Smooth muscle cell (in vitro differentiated cells): ENCODE measurements around the gene ATP1B3. TPM values are rescaled to one million over a fixed set of nuclear protein-coding genes. Genes with fewer than 3 reads are reported as not detected.

ENCODE experiments used
- DNase-seq: peaks from one replicate; lab custom pipeline; 2025; ENCODE audit not compliant: unreplicated experiment; lab: John Stamatoyannopoulos, UW
- H2AFZ ChIP-seq: fragments of 200-600 bp; sonication (generic); 2 replicates; pipeline ENCODE4 v1.6.0; 2016; ENCODE audit warnings: antibody characterized with exemption, low read depth, mild to moderate bottlenecking
- H3F3A ChIP-seq: fragments of 200-600 bp; sonication (generic); 2 replicates; pipeline ENCODE4 v1.6.0; 2017; ENCODE audit warnings: antibody characterized with exemption, low read depth
- H3K27ac ChIP-seq: fragments of 200-600 bp; sonication (generic); 2 replicates; pipeline ENCODE4 v1.5.1; 2016; ENCODE audit warnings: low read depth, mild to moderate bottlenecking
- H3K27me3 ChIP-seq: fragments of 200-600 bp; sonication (generic); 2 replicates; pipeline ENCODE4 v1.6.1; 2016; ENCODE audit warnings: low read depth, mild to moderate bottlenecking
- H3K36me3 ChIP-seq: fragments of 200-600 bp; sonication (generic); 2 replicates; pipeline ENCODE4 v1.5.1; 2016; ENCODE audit warnings: low read depth
- H3K4me1 ChIP-seq: fragments of 200-600 bp; sonication (generic); 2 replicates; pipeline ENCODE4 v1.5.1; 2016; ENCODE audit warnings: low read depth
- H3K4me2 ChIP-seq: fragments of 200-600 bp; sonication (generic); 2 replicates; pipeline ENCODE4 v1.6.0; 2016; ENCODE audit warnings: mild to moderate bottlenecking
- H3K4me3 ChIP-seq: fragments of 200-600 bp; sonication (generic); 2 replicates; pipeline ENCODE4 v1.5.1; 2016; ENCODE audit warnings: mild to moderate bottlenecking
- H3K79me2 ChIP-seq: fragments of 200-600 bp; sonication (generic); 2 replicates; pipeline ENCODE4 v1.6.0; 2016; ENCODE audit warnings: low read depth, mild to moderate bottlenecking
- H3K9ac ChIP-seq: fragments of 200-600 bp; sonication (generic); 2 replicates; pipeline ENCODE4 v1.6.0; 2016; ENCODE audit warnings: low read depth
- H3K9me3 ChIP-seq: fragments of 200-600 bp; sonication (generic); replicated peaks from 2 replicates; pipeline ENCODE4 v1.5.1; 2016; ENCODE audit warnings: low read depth
- H4K20me1 ChIP-seq: fragments of 200-600 bp; sonication (generic); 2 replicates; pipeline ENCODE4 v1.6.0; 2016; ENCODE audit warnings: low read depth
- CTCF ChIP-seq: fragments of 200-600 bp; sonication (generic); IDR thresholded peaks from 2 replicates; pipeline ENCODE4 v1.5.1; 2017; ENCODE audit warnings: borderline replicate concordance, mild to moderate bottlenecking, antibody characterized with exemption; ENCODE audit not compliant: insufficient read depth, poor library complexity, severe bottlenecking
- WGBS: methylation state at CpG from one replicate; pipeline ENCODE4 v1.1.7; 2016; ENCODE audit warnings: low lambda C conversion rate; 5-methylcytosine and 5-hydroxymethylcytosine counted together
- polyA plus RNA-seq: library from polyadenylated mRNA; unstranded; fragments of >200 nt; fragmentation: Nextera tagmentation; extraction: Ambion mirVana; gene quantifications from 2 replicates; pipeline ENCODE4 v1.2.1, GENCODE V29; 2016
- total RNA-seq: library from RNA; depleted of rRNA; stranded (reverse); fragments of >200 nt; gene quantifications from 2 replicates; pipeline ENCODE4 v1.2.3, GENCODE V29; 2014

Gene ATP1B3
- total and polyA plus RNA-seq, 2 experiments from 2014 or later: 89.2 to 250 TPM

- H3K27ac ChIP-seq: no peak overlapping the region
- no peak for DNase-seq
- H3K36me3 ChIP-seq: no peaks in the 10 kb centered on the region
- H2AFZ ChIP-seq: no peak overlapping the region
- H3K27me3 ChIP-seq: no peaks in the 10 kb centered on the region
- no peak overlapping the region for H3K4me2 ChIP-seq
- WGBS: 92% methylated on average over 5 of the region's 5 CpGs
- no peaks in the 10 kb centered on the region for H3K4me1 ChIP-seq
- H3K9me3 ChIP-seq: no peaks in the 10 kb centered on the region
- H3K9ac ChIP-seq: no peak overlapping the region
- H3K79me2 ChIP-seq: no peaks in the 10 kb centered on the region
- no peak for TF ChIP-seq CTCF
- H4K20me1 ChIP-seq: no peaks in the 10 kb centered on the region
- no peaks in the 10 kb centered on the region for H3F3A ChIP-seq
- H3K4me3 ChIP-seq: no peak overlapping the region
Observed at GRCh38 chr3:141851411-141851810, 25.0 kb upstream of the ATP1B3 start.

GRCh38 chr3:141853081-141853601 lies 23.3 kb upstream of the ATP1B3 start:
- no peak for DNase-seq
- no peak overlapping the region for H3K4me3 ChIP-seq
- no peak overlapping the region for H2AFZ ChIP-seq
- no peaks in the 10 kb centered on the region for H3K27me3 ChIP-seq
- no peaks in the 10 kb centered on the region for H3F3A ChIP-seq
- 97% methylated on average over 4 of the region's 4 CpGs for WGBS
- no peaks in the 10 kb centered on the region for H3K4me1 ChIP-seq
- no peaks in the 10 kb centered on the region for H3K79me2 ChIP-seq
- H3K36me3 ChIP-seq: no peaks in the 10 kb centered on the region
- H3K4me2 ChIP-seq: no peak overlapping the region
- no peaks in the 10 kb centered on the region for H3K9me3 ChIP-seq
- no peak overlapping the region for H3K9ac ChIP-seq
- H4K20me1 ChIP-seq: no peaks in the 10 kb centered on the region
- no peak for TF ChIP-seq CTCF
- no peak overlapping the region for H3K27ac ChIP-seq

DNA sequence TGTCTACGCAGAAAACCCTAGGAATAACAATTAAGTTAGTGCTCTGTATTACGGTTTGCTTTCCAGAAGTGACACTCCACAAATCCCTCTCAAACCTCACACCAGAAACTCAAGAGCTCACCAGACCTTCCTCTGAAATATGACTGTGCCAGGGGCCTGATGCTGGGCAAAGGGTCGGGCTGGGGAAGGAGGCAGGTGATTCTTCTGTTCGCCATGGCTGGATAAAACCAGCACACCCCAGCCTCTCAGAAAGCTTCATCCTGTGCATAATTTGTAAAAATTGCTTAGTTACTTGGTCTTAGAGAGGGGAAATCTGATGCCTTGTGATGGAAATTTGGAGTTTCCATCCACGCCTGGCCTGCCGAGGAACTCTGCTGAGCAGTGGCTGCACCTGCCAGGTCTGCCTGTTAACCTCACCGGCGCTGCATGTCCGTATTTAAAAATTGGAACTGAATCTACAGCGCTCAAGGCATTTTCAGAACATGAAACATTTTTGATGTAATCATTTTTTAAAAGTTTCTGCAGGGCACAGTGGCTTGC lies 22.7 kb upstream of the ATP1B3 start:
- no peak for DNase-seq
- no peaks in the 10 kb centered on the region for H3K36me3 ChIP-seq
- no peaks in the 10 kb centered on the region for H3F3A ChIP-seq
- no peak for TF ChIP-seq CTCF
- no peaks in the 10 kb centered on the region for H4K20me1 ChIP-seq
- no peak overlapping the region for H3K4me2 ChIP-seq
- H2AFZ ChIP-seq: no peak overlapping the region
- no peaks in the 10 kb centered on the region for H3K4me1 ChIP-seq
- no peaks in the 10 kb centered on the region for H3K9me3 ChIP-seq
- no peak overlapping the region for H3K4me3 ChIP-seq
- no peaks in the 10 kb centered on the region for H3K79me2 ChIP-seq
- 90% methylated on average over 10 of the region's 10 CpGs for WGBS
- no peaks in the 10 kb centered on the region for H3K27me3 ChIP-seq
- H3K9ac ChIP-seq: no peak overlapping the region
- H3K27ac ChIP-seq: no peak overlapping the region

GRCh38 chr3:141854599-141854998 lies 21.8 kb upstream of the ATP1B3 start:
- no peak overlapping the region for H3K9ac ChIP-seq
- H3K4me3 ChIP-seq: no peak overlapping the region
- H3K4me2 ChIP-seq: no peak overlapping the region
- no peaks in the 10 kb centered on the region for H3K36me3 ChIP-seq
- TF ChIP-seq CTCF: no peak
- no peak for DNase-seq
- H3F3A ChIP-seq: no peaks in the 10 kb centered on the region
- no peak overlapping the region for H3K27ac ChIP-seq
- no peaks in the 10 kb centered on the region for H3K27me3 ChIP-seq
- WGBS: 96% methylated on average over 1 of the region's 1 CpG
- H3K9me3 ChIP-seq: no peaks in the 10 kb centered on the region
- no peaks in the 10 kb centered on the region for H3K4me1 ChIP-seq
- no peak overlapping the region for H2AFZ ChIP-seq
- H3K79me2 ChIP-seq: no peaks in the 10 kb centered on the region
- H4K20me1 ChIP-seq: no peaks in the 10 kb centered on the region
